ENCODE measurements around the gene ASIC2.

Gene ASIC2

DNA sequence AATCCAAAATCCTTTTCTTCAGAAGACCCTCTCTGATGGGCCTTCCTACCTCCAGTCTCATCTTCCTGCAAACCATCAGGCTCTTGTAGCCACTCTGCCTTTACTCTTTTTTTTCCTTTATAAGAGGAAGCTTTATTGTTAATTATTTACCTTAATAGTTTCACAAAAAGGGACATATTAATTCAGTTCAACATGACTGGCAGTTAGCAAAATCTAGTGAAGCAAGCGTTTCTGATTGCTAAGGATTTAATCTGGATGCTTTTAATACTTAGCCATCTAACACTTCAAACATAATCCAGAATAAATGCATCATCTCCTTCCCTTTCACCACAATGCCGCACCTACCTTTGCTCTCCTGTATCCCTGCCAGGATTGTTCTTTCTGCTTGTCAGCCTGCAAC lies 239.4 kb downstream of the ASIC2 start:
- no peak overlapping the region for H3K4me3 ChIP-seq (ENCODE audit: control insufficient read depth, low read depth, low read length)
- TF ChIP-seq, protein P1, sequence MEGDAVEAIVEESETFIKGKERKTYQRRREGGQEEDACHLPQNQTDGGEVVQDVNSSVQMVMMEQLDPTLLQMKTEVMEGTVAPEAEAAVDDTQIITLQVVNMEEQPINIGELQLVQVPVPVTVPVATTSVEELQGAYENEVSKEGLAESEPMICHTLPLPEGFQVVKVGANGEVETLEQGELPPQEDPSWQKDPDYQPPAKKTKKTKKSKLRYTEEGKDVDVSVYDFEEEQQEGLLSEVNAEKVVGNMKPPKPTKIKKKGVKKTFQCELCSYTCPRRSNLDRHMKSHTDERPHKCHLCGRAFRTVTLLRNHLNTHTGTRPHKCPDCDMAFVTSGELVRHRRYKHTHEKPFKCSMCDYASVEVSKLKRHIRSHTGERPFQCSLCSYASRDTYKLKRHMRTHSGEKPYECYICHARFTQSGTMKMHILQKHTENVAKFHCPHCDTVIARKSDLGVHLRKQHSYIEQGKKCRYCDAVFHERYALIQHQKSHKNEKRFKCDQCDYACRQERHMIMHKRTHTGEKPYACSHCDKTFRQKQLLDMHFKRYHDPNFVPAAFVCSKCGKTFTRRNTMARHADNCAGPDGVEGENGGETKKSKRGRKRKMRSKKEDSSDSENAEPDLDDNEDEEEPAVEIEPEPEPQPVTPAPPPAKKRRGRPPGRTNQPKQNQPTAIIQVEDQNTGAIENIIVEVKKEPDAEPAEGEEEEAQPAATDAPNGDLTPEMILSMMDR (IDR thresholded peaks at IDR 0.05; ENCODE audit: control insufficient read depth, insufficient read depth, low read depth, low read length, missing control alignments) = no peak
- no peak for DNase-seq (ENCODE audit: low read depth)

DNA sequence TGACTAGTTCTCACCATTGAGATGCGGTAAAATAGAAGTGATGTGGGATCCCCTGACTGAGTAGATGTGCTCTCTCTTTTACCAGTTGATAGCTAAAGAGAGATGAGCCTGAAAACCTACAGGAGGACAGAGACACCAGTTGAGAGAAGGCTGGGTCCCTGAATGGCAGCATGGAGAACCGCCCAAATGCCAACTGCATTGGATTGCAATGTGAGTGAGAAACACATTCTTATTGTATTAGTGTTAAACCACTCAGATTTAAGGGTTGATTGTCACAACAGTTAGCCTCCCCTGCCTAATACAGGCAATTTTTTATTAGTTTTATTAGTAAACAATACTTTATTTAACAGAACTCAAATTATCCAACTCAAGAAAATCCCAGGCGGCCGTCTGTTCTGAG lies 240.2 kb downstream of the ASIC2 start:
- TF ChIP-seq, protein P1 (IDR thresholded peaks at IDR 0.05; ENCODE audit: control insufficient read depth, insufficient read depth, low read depth, low read length, missing control alignments) = no peak
- H3K4me3 ChIP-seq (ENCODE audit: control insufficient read depth, low read depth, low read length) = no peak overlapping the region
- no peak for DNase-seq (ENCODE audit: low read depth)

DNA sequence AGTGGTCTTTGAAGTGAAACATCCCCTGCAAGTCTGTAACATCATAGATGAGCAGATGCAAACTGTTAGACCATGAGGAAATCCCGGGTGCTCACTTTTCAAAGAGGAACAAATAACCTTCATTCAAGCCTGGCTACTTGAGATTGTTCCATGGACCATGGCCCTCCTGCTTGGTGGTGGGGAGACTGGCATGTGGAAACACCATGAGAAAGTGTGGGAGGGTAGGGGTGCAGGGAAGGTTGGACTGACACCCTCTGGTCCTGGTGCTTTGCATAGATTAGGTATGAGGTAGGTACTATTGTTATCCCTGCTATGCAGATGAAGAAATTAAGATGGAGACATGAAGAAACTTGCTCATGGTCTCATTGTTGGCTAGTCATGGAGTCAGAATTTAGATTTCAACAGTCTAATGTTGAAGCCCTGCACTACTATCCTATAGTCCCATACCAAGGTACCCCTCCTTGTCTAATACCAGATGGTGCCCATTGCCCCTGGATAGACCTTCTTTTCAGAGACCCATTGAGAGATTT lies 242.4 kb downstream of the ASIC2 start:
- TF ChIP-seq, protein P1 (IDR thresholded peaks at IDR 0.05; ENCODE audit: control insufficient read depth, insufficient read depth, low read depth, low read length, missing control alignments) = no peak
- DNase-seq (ENCODE audit: low read depth) = no peak
- H3K4me3 ChIP-seq (ENCODE audit: control insufficient read depth, low read depth, low read length) = no peak overlapping the region

DNA sequence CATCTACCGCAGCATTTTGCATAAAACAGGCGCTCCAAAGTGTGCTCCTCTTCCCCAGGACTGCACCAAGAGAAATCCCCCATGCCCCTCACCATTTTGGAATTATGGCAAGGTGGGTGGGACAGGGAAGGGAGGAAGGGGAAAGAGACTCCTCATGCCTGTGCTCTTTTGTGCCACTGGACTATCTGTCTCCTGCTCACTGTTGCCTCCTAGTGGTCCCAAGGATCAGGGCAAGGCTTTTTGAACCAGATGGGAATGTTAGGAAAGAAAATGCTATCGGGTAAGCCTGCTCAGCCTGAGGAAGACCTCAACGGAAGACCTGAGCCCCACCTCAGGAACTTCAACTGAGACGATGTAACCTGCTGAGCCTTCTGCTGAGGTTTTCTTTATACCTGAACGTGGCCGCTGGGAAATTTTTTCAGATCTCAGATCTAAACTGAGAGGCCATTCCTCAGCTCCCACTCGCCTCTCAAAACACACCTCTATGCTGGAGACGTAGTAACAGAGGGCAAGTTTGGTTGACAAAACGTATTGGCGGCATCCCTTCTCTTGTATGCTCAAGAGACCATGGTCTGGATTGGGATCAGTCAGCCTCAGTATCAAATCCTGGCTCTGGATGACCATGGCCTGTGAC lies 243.2 kb downstream of the ASIC2 start:
- no peak for DNase-seq (ENCODE audit: low read depth)
- no peak overlapping the region for H3K4me3 ChIP-seq (ENCODE audit: control insufficient read depth, low read depth, low read length)
- TF ChIP-seq, protein P1 (IDR thresholded peaks at IDR 0.05; ENCODE audit: control insufficient read depth, insufficient read depth, low read depth, low read length, missing control alignments) = peak; percentile 96

DNA sequence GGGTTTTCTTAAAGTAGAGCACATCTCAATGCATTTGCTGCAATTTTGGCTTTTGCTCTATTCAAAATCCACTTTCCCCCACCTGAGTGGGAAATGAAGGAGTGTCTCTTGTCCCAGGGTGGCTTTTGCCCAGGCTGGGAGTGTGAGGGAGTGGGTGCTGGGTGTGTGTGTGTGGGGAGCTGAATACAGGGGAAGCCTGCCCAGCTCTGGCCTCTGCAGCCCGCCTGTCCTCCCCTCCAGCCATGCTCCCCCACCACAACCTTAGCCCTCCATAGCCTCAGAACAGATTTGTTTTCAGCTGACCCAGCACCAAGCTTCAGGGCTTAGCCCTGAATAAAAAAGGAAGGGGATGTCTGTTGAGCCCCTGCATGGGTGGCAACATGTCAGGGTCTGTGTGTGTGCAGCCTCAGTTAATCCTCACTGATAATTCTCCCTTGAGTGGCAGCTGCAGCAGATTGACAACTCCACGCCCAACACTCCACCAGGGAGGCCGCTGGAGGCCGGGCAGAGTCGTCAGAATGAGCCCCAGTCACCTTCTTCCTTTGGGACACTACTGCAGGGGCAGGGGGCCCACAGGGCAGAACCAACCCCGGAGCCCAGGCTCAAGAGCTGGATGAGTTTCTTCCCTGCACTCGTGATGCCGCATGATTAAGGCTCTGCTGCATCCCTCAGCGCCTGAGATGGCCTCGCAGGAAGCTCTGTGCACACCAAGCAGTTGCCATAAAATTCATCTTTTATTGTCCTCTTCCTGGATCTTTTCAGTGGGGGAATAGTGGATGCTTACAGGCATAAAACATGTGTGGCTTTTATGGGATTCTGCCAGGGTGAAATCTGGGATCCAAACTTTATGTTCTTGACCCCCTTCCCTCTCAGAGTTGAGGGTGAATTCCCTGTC lies 246.5 kb downstream of the ASIC2 start:
- no peak overlapping the region for H3K4me3 ChIP-seq (ENCODE audit: control insufficient read depth, low read depth, low read length)
- DNase-seq (ENCODE audit: low read depth) = no peak
- TF ChIP-seq, protein P1 (IDR thresholded peaks at IDR 0.05; ENCODE audit: control insufficient read depth, insufficient read depth, low read depth, low read length, missing control alignments) = no peak

DNA sequence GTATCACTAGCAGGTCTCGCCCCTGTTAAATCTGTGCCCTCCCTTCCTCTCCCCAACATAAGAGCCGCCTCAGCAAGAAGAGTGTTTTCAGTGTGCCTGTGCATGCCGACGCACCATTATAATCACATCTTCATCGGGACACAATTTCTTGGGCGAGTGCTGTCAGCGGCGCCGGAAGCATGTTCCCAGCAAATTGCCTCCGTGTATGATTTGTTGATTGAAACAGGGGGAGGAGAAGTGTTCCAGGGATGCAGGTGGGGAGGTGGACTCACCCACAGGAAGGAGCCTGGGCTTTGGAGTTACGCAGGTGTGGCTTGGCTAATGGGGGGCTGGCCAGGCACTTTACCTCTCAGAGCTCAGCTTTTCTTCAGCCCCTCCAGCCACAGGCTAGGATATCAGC lies 247.9 kb downstream of the ASIC2 start:
- no peak for DNase-seq (ENCODE audit: low read depth)
- TF ChIP-seq, protein P1 (IDR thresholded peaks at IDR 0.05; ENCODE audit: control insufficient read depth, insufficient read depth, low read depth, low read length, missing control alignments) = no peak
- H3K4me3 ChIP-seq (ENCODE audit: control insufficient read depth, low read depth, low read length) = no peak overlapping the region
